Tibial artery (tissue), 4 donors: Measurements from ENCODE around the gene DGKB.

Source experiments
- DNase-seq, 2 donors: peaks; one replicate each; pipeline ENCODE4 v3.0.0-alpha.2; 2019
- H3K27ac ChIP-seq, 2 donors: fragments of 200-600 bp; sonication (generic) in 1 of 2; 1 replicate in 1 of 2; 2 replicates in 1 of 2; pipeline ENCODE4 v1.5.1; 2018 to 2019; ENCODE audit warnings: mild to moderate bottlenecking in 1 of 2
- H3K27me3 ChIP-seq, 2 donors: fragments of 200-600 bp; sonication (generic) in 1 of 2; one replicate each; pipeline versions ENCODE4 v1.5.1 to v1.6.0; 2016 to 2019
- H3K36me3 ChIP-seq, 3 donors: fragments of 200-600 bp; sonication (generic) in 2 of 3; one replicate each; pipeline ENCODE4 v1.5.1; 2016 to 2019; ENCODE audit warnings: mild to moderate bottlenecking in 2 of 3
- H3K4me1 ChIP-seq, 4 donors: fragments of 200-600 bp; sonication (generic) in 2 of 4; 1 replicate in 3 of 4; 2 replicates in 1 of 4; pipeline ENCODE4 v1.5.1; 2016 to 2019
- H3K4me3 ChIP-seq, 2 donors: fragments of 200-600 bp; sonication (generic) in 1 of 2; 1 replicate in 1 of 2; 2 replicates in 1 of 2; pipeline ENCODE4 v1.5.1; 2018 to 2019; ENCODE audit warnings: mild to moderate bottlenecking in 2 of 2
- H3K9me3 ChIP-seq, 3 donors: fragments of 200-600 bp; sonication (generic) in 1 of 3; one replicate each; pipeline ENCODE4 v1.5.1; 2016 to 2019
- intact Hi-C: fragments of 100-400 bp; cut with DNase I; formaldehyde crosslinking; loops from one replicate; pipeline ENCODE4 v1.15.0; 2023; ENCODE audit warnings: low total_unique reads
- TF ChIP-seq, protein P1 (sequence below), 2 experiments: fragments of 200-600 bp in 1 of 2; fragments of 450-650 bp in 1 of 2; IDR thresholded peaks; one replicate each; pipeline ENCODE4 v1.5.1; 2017 to 2019; ENCODE audit warnings: antibody characterized with exemption in 2 of 2, mild to moderate bottlenecking in 1 of 2, moderate library complexity in 1 of 2

Gene DGKB

DNA sequence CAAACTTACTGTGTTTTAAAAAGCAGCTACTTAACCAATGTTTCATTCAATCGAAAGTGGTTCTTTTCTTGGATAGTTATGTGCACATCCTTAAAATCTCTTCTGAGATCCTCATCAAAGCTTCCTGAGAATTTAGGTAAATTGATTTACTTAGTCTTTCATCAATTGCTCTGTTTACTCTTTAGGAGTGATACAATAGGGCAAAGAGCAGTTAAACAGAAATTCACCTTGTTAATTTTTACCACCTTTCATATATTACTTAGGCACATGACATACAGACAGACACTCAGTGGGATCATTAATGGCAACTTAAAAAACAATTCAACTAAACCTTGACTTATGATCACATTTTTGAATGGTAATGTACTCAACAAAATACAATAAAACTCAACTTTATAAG, 456.3 kb downstream of the DGKB start:
- H3K27ac ChIP-seq: no peak overlapping the region

DNA sequence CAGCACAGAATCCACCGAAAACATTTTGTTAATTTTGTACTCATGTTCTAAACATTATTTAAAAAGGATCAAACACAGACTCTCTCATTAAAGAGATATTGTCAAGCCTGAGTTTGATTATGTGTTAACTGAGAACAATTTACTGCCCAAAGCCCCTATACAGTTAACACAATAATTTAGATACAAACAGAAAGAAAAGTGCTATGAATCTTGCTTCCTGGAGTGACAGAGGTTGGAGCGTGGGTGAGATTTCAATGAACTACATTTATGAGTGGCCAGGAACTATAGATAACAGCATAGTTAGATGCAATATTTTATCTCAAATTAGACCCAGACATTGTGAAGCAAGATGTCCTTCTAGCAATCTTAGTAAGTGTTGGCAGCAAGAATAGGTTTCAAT, 464.2 kb downstream of the DGKB start:
- DNase-seq: no peak
- H3K27me3 ChIP-seq: no peaks in the 10 kb centered on the region
- no peaks in the 10 kb centered on the region for H3K36me3 ChIP-seq
- H3K4me1 ChIP-seq: no peaks in the 10 kb centered on the region
- intact Hi-C loops: no loop called here
- H3K27ac ChIP-seq: no peak overlapping the region
- H3K9me3 ChIP-seq: no peaks in the 10 kb centered on the region
- TF ChIP-seq, protein P1, sequence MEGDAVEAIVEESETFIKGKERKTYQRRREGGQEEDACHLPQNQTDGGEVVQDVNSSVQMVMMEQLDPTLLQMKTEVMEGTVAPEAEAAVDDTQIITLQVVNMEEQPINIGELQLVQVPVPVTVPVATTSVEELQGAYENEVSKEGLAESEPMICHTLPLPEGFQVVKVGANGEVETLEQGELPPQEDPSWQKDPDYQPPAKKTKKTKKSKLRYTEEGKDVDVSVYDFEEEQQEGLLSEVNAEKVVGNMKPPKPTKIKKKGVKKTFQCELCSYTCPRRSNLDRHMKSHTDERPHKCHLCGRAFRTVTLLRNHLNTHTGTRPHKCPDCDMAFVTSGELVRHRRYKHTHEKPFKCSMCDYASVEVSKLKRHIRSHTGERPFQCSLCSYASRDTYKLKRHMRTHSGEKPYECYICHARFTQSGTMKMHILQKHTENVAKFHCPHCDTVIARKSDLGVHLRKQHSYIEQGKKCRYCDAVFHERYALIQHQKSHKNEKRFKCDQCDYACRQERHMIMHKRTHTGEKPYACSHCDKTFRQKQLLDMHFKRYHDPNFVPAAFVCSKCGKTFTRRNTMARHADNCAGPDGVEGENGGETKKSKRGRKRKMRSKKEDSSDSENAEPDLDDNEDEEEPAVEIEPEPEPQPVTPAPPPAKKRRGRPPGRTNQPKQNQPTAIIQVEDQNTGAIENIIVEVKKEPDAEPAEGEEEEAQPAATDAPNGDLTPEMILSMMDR (IDR thresholded peaks at IDR 0.05): no peak
- no peak overlapping the region for H3K4me3 ChIP-seq

More for the DNA sequence above, 456.3 kb downstream of the DGKB start:
- no peak overlapping the region for H3K4me3 ChIP-seq
- H3K9me3 ChIP-seq: no peaks in the 10 kb centered on the region
- TF ChIP-seq, protein P1 (IDR thresholded peaks at IDR 0.05): no peak
- H3K36me3 ChIP-seq: no peaks in the 10 kb centered on the region
- H3K4me1 ChIP-seq: no peaks in the 10 kb centered on the region
- intact Hi-C loops: no loop called here
- peaks cover 0 to 3% of the 10 kb centered on the region in 2 donors for H3K27me3 ChIP-seq
- no peak for DNase-seq

DNA sequence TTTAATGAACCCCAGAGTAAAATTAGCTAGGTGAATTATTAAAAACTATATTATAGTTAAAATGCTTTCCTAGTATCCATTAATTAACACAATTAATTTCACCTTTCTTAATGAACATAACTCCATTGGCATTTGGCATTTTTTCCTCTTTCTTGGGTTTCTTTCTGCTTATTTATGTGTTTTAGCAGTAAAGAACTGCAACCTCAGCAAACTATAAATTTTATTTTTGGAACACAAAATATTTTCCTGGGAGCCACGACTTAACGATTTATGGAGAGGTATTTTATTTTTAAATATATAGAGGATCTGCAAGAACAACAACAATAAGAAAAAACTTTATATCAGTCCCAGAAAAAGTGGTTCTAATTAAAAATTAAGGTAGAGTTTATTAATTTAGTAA, 465.7 kb downstream of the DGKB start:
- no peaks in the 10 kb centered on the region for H3K27me3 ChIP-seq
- no peak for DNase-seq
- intact Hi-C loops: no loop called here
- H3K4me1 ChIP-seq: no peaks in the 10 kb centered on the region
- no peaks in the 10 kb centered on the region for H3K9me3 ChIP-seq
- H3K4me3 ChIP-seq: no peak overlapping the region
- TF ChIP-seq, protein P1 (IDR thresholded peaks at IDR 0.05): no peak
- H3K36me3 ChIP-seq: no peaks in the 10 kb centered on the region
- no peak overlapping the region for H3K27ac ChIP-seq

DNA sequence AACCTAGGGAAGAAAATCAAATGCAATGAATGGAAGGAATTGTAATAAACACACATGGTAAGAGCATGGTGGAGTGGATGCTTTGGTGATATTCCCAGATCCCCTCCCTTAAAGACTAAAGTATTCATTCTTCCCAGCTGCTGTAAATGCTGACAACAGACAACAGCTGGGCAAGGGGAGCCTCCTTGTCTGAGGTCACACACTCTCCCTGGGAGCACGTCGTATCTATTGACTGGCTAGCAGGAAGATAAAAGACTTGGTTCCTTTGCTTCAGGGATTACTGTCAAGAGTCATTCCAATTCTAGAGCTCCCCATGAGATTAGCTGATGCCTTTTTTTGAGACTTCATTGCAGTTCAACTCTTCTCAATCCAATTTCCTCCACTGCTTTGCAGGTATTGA, 469.6 kb downstream of the DGKB start:
- H3K36me3 ChIP-seq: no peaks in the 10 kb centered on the region
- no peaks in the 10 kb centered on the region for H3K9me3 ChIP-seq
- no peaks in the 10 kb centered on the region for H3K4me1 ChIP-seq
- H3K27ac ChIP-seq: no peak overlapping the region
- H3K27me3 ChIP-seq: no peaks in the 10 kb centered on the region
- H3K4me3 ChIP-seq: no peak overlapping the region
- TF ChIP-seq, protein P1 (IDR thresholded peaks at IDR 0.05): no peak
- no peak for DNase-seq
- intact Hi-C loops: no loop called here

DNA sequence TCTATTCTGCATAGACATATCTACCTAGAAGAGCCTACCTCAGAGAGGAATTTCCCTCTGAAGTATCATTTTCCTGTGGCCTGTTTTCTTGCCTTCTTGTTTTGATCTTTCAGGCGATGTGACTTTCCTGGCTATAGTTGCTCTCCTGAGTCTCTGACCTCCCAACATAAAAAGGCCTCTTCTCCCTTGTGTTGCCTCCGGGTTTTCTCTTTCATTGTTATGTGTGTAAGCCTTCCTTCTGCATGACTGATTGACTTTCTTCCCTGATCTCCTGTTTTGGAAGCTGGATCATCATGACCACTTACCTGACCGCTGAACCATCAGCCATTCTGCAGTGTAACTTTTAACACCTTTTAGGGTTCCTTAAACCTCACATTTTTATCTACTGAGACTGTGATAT, 471.6 kb downstream of the DGKB start:
- no peak overlapping the region for H3K27ac ChIP-seq
- no peaks in the 10 kb centered on the region for H3K4me1 ChIP-seq
- H3K27me3 ChIP-seq: no peaks in the 10 kb centered on the region
- no peaks in the 10 kb centered on the region for H3K36me3 ChIP-seq
- intact Hi-C loops: no loop called here
- H3K9me3 ChIP-seq: no peaks in the 10 kb centered on the region
- TF ChIP-seq, protein P1 (IDR thresholded peaks at IDR 0.05): no peak
- H3K4me3 ChIP-seq: no peak overlapping the region
- DNase-seq: no peak

DNA sequence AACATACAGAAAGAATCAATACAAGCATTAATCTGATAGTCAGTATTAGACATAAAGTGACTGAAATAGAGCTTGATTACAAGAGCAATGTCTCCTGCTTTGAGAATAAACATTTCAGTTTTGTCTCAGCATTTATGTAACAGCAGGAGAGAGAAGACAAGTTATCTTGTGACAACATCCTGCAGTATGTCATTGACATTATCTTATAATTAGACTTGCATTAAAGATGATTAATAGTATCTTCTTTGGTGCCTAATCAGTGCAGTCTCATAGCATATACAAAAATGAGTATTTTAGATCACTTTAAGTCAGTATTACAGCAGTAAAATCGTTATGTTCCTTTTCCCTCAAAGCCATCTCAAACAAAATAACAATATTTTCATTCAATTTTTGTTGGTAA, 477.0 kb downstream of the DGKB start:
- no peaks in the 10 kb centered on the region for H3K9me3 ChIP-seq
- no peak overlapping the region for H3K4me3 ChIP-seq
- TF ChIP-seq, protein P1 (IDR thresholded peaks at IDR 0.05): no peak
- DNase-seq: no peak
- intact Hi-C loops: no loop called here
- no peaks in the 10 kb centered on the region for H3K27me3 ChIP-seq
- H3K36me3 ChIP-seq: no peaks in the 10 kb centered on the region
- H3K27ac ChIP-seq: no peak overlapping the region
- no peaks in the 10 kb centered on the region for H3K4me1 ChIP-seq
